HG03378 (cell line): Measurements from ENCODE around the gene EXOC5.
"Not testable (repeated sequence)": the region's sequence is repeated elsewhere in the genome, so short reads cannot be mapped to it uniquely, and the experiment has no call there.

Experiments
- ATAC-seq: cut with Tn5 transposase; IDR thresholded peaks from one replicate; pipeline ENCODE4 v1.9.1; 2021; ENCODE audit warnings: mild to moderate bottlenecking, moderate library complexity; ENCODE audit not compliant: unreplicated experiment

The EXOC5 gene

GRCh38 chr14:57259672-57260071 is 9.0 kb downstream of the EXOC5 start:
- ATAC-seq: no peak

GRCh38 chr14:57258221-57258620 is 10.5 kb downstream of the EXOC5 start:
- not testable (repeated sequence) for ATAC-seq

DNA sequence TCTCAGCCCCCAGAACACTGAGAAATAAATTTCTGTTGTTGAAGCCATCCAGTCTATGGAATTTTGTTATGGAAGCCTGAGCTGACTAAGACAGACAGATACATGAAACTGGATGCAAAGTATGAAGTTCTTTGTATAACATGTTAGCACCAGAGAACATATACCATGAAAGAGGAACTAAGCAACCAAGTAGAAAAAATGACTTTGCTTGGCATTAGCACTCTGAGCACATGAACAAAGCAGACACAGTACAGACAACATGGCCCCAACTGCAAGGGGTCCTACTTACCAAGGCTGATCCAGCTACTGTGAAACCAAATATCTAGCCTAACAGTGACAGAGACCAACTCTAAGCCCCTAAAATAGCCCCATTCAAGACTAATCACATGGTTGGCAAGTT is 13.8 kb downstream of the EXOC5 start:
- ATAC-seq: no peak

DNA sequence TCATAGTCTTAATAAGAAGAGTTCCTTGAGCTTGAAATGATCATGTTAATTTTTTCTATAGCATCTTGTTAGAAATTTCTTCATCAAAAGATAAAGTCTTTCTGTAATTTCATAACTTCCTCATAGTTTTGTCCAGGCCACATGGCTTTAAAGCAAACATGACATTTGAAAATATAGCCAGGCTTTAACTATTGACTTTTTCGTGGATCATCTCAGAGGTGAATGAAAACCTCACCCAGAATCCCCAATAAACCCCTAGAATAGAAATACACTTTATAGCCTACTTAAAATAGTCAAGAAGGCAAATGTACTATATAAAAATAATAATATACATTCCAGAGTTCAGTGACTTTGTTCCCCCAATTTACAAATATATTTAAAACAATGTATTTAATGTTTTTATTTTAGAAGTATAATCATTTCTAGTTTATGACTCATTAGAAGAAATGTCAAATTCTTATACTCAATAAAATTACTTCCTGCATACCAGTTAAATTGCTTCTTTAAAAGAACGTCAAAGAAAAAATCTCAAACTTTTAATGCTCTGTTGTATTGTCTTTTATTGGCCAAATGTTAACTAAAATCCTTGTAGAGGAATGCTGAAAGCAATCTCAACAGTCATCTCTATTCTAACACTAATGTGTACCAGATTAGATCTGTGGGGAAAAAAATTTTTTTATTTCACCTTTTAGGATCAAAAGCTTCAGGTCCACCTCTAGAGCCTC is 21.6 kb downstream of the EXOC5 start:
- no peak for ATAC-seq

DNA sequence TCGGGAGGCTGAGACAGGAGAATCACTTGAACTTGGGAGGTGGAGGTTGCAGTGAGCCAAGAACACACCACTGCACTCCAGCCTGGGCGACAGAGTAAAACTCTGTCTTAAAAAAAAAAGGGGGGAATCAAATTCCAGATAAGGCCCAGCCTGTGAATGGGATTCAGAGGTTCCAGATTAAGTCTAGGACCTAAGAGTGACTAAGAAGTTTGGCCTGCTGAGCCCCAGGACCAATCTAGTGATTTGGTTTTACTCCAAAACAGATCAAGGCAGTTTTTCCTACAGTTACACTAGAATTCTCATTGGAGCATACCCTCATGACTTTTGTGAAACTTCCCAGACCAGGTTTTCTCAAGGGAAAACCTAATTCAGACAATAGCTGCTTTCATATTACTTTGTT is 22.8 kb downstream of the EXOC5 start:
- ATAC-seq: no peak

DNA sequence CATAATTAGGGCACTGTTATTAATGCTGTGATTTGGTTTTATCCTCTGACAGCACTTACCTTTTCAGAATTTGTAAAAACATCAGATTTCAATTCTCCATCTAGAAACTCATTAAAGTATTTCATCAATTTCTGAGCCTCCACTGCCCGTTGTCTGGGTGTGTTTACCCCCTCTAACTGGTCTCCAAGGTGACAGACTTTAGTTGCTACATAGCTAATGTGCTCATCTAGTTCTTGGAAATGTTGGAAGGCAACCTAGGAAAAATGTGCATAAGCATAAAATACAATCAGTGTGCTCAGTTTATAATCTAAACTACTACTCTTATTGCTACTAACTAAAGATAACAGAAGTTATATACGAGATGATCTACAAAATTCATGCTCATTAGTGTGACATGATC is 24.6 kb downstream of the EXOC5 start:
- no peak for ATAC-seq

GRCh38 chr14:57243320-57243719 is 25.4 kb downstream of the EXOC5 start:
- ATAC-seq: no peak

GRCh38 chr14:57240115-57240514 is 28.6 kb downstream of the EXOC5 start:
- ATAC-seq: not testable (repeated sequence)

DNA sequence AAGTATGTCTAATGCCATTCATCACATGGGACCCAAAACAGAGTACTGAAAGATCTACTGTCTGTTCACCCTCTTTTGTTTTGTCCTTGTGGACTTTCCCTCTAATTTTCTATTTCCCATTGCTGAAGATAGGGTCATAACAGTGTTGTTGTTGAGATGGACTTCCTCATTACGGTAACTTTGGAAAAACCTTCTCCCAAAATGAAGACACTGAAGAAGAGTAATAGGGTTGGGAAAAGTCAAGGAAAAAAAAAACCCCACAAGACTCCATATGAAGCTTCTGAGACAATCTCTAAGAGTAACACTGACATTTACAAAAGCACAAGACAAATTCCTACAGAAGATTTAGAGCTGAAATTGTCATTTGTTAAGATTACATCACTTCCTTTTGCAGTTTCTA is 36.7 kb downstream of the EXOC5 start:
- ATAC-seq: no peak

DNA sequence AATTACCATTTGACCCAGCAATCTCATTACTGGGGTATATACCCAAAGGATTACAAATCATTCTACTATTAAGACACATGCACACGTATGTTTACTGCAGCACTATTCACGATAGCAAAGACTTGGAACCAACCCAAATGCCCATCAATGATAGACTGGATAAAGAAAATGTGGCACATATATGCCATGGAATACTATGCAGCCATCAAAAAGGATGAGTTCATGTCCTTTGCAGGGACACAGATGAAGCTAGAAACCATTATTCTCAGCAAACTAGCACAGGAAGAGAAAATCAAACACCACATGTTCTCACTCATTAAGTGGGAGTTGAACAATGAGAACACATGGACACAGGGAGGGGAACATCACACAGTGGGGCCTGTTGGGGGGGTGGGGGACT is 40.4 kb downstream of the EXOC5 start:
- ATAC-seq: not testable (repeated sequence)

DNA sequence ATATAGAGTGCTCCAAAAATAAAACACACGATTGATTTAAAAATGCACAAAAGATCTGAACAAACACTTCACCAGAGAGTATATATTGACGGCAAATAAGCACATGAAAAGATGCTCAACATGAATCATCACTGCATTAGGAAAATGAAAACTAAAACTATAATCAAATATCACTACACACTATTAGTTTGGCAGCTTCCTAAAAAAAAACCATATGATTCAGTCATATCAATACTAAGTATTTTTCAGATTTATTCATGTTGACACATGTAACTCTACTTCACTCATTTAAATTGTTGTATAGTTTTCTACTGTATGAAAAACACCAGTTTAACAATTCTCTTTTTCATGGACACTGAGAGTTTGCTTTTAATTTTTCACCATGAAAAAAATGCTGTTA is 41.6 kb downstream of the EXOC5 start:
- no peak for ATAC-seq

- no peak for ATAC-seq
Observed at GRCh38 chr14:57221931-57222330, 46.8 kb downstream of the EXOC5 start.

- no peak for ATAC-seq
Observed at GRCh38 chr14:57212919-57213318, 55.8 kb downstream of the EXOC5 start.

DNA sequence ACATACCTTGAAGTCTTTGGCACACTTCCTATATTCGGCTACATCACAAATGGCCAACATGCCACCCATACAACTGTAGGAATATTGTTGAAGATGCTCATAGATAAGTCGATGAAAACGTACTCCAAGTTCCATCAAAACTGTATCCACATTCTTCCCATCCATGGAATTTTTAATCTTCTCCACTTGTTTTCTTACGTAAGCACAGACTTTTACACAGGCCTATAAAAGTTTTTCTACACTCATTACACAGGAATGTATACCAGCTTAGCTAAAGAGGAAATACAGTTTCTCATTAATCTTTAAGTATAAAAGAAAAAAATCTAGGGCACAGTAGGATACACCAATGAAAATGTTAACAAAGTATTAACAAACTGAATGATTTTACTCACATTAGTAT is 59.1 kb downstream of the EXOC5 start:
- no peak for ATAC-seq

GRCh38 chr14:57205938-57206337 is 62.8 kb downstream of the EXOC5 start:
- no peak for ATAC-seq

DNA sequence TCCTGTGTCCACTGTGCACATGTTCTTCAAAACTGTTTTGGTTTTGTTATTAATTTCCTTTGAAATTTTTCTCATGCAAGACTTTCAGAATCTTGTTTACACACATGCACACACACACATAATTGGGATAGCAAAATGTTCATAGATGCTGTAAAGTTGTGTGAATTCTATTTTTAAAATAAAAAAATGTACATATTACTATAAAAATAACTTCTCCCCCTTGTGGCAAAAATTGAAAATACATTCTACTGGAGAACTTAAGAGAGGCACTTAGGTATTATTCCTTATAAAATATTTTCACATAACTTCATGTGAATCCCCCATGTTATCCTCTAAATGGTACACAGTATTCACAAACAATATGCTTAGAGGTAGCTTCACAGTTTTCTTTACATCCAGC is 66.0 kb downstream of the EXOC5 start:
- ATAC-seq: not testable (repeated sequence)

DNA sequence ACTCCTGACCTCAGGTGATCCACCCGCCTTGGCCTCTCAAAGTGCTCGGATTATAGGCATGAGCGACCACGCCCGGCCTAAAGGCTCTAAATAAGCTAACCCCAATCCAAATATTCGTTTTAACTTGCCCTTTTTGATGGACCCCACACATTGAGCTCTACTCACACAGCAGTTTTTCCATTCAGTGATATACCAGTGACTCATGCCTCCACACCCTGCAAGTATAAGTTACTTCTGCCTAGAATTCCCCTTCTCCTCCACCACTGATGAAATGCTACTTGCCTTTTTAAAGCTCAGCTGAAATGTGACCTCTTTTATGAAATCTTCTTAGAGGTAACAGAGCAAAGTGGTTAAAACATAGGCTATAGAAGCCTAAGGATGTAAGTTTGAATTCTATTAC is 68.8 kb downstream of the EXOC5 start:
- ATAC-seq: no peak

- ATAC-seq: no peak
Observed at GRCh38 chr14:57189070-57189469, 79.6 kb downstream of the EXOC5 start.

DNA sequence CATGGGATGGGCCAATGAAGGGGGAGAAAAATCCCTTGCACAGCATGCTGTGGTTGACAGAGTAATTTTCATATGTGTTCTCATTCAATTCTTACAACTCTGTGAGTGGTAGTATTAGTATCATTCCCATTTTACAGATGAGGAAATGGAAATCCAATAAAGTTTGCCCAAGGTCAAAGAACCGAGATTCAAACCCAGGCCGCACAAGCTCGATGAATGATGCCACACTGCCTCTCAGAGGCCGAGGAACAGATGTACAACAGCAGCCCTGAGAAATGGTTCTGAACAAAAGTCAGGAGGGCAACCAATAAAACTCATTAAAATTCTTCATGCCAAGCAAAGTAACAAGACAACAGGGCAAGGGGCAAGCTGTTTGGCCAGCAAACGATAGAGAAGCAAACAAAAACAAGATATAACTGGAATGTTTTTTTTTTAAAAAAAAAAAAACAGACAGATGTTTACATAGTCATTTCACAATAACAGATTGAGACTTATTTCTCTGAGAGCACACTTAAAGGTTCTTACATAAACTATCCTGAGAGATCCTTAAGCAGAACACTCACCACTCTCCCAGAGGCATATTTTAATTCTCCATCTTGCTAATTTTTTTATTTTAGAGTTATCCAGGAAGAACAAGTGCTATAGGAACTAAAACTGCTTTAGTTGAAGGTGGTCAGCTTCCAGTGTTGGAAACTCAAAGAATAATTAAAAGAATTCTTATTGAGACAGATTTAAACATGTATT is 85.8 kb downstream of the EXOC5 start:
- no peak for ATAC-seq

DNA sequence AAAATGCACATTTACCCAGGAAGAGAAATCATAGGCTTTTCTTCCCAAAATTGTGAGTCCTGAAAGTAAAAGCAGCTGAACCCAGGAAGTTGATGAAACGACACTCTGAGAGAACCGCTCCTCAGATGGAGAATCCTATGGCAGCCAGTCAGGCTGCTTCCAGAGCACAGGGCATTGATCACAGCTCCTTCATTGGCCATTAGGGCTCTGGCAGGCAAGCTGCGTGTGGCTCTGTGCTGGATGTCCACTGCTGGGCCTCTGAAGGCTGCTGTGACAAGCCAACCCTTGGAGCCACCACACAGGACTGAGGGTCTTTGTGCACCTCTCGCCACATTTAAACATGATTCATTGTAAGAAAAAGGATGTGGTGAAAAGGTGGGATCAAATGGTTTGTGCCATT is 89.4 kb downstream of the EXOC5 start:
- no peak for ATAC-seq

- ATAC-seq: no peak
Observed at GRCh38 chr14:57174466-57174865, 94.2 kb downstream of the EXOC5 start.

DNA sequence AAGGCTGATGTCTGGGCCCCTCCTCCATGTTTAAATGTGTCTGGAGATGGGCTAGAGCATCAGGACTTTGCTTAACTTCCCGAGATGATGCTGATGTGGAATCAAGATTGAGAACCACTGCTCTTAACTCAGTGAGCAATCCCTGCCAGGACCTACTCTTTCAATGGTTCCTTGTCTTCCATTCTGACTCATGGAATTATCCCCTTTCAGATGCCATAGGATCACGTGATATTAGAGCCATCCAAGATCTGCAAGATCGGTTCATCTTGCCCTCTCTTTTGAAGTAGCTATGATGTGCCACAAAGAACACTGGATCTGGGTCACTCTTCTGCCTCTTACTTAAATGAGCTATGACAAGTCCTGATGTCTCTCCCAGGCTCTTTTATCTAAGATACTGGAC is 96.8 kb downstream of the EXOC5 start:
- ATAC-seq: no peak

- ATAC-seq: no peak
Observed at GRCh38 chr14:57171363-57171762, 97.3 kb downstream of the EXOC5 start.
